HG03064 (cell line): ENCODE measurements around the gene AUTS2.
A peak's percentile ranks its signal among the peaks of the same experiment; 100 is the strongest.

Experiments used
- ATAC-seq: cut with Tn5 transposase; IDR thresholded peaks from one replicate; pipeline ENCODE4 v1.9.1; 2021; ENCODE audit warnings: low read depth; ENCODE audit not compliant: unreplicated experiment

AUTS2 gene

GRCh38 chr7:69912846-69913245, 314.6 kb downstream of the AUTS2 start:
- ATAC-seq = no peak

GRCh38 chr7:69919426-69920111, 321.3 kb downstream of the AUTS2 start:
- ATAC-seq = no peak

- no peak for ATAC-seq
Observed at GRCh38 chr7:69920797-69921196, 322.5 kb downstream of the AUTS2 start.

- ATAC-seq = peak; percentile 91
Observed at GRCh38 chr7:69922026-69922803, 323.9 kb downstream of the AUTS2 start.

GRCh38 chr7:69927461-69927860, 329.2 kb downstream of the AUTS2 start:
- no peak for ATAC-seq

GRCh38 chr7:69928621-69929020, 330.3 kb downstream of the AUTS2 start:
- ATAC-seq = no peak

- no peak for ATAC-seq
Observed at GRCh38 chr7:69929622-69930021, 331.3 kb downstream of the AUTS2 start.

GRCh38 chr7:69932034-69932628, 333.9 kb downstream of the AUTS2 start:
- no peak for ATAC-seq

- no peak for ATAC-seq
Observed at GRCh38 chr7:69934144-69934903, 336.0 kb downstream of the AUTS2 start.

- no peak for ATAC-seq
Observed at GRCh38 chr7:69935107-69935506, 336.8 kb downstream of the AUTS2 start.

GRCh38 chr7:69937097-69937496, 338.8 kb downstream of the AUTS2 start:
- no peak for ATAC-seq

- ATAC-seq = no peak
Observed at GRCh38 chr7:69939317-69939716, 341.0 kb downstream of the AUTS2 start.

GRCh38 chr7:69941077-69941651, 342.9 kb downstream of the AUTS2 start:
- ATAC-seq = no peak

GRCh38 chr7:69942573-69942972, 344.3 kb downstream of the AUTS2 start:
- no peak for ATAC-seq

- no peak for ATAC-seq
Observed at GRCh38 chr7:69946901-69947300, 348.6 kb downstream of the AUTS2 start.

GRCh38 chr7:69947998-69948397, 349.7 kb downstream of the AUTS2 start:
- no peak for ATAC-seq

GRCh38 chr7:69949122-69949521, 350.8 kb downstream of the AUTS2 start:
- ATAC-seq = no peak

- no peak for ATAC-seq
Observed at GRCh38 chr7:69951458-69951857, 353.2 kb downstream of the AUTS2 start.

- ATAC-seq = peak; percentile 55
Observed at GRCh38 chr7:69953136-69954067, 355.1 kb downstream of the AUTS2 start.

GRCh38 chr7:69956541-69956940, 358.3 kb downstream of the AUTS2 start:
- ATAC-seq = no peak
